ENCODE results near the gene GFOD1.
"Not testable (repeated sequence)": the region's sequence is repeated elsewhere in the genome, so short reads cannot be mapped to it uniquely, and the experiment has no call there.

Gene GFOD1

GRCh38 chr6:13511141-13511571 is 23.8 kb upstream of the GFOD1 start:
- H3K18ac ChIP-seq (ENCODE audit: low read length) = peak overlapping the region; percentile 78
- not testable (repeated sequence) for H2BK12ac ChIP-seq (ENCODE audit: low read length); H2AK5ac ChIP-seq (ENCODE audit: low read depth, low read length); H3K4me2 ChIP-seq (ENCODE audit: insufficient read depth, low read length, poor library complexity, severe bottlenecking); H3K4me1 ChIP-seq (ENCODE audit: control insufficient read depth in 2 of 2, insufficient read depth in 1 of 2, low read depth in 1 of 2, low read length in 2 of 2); H2BK5ac ChIP-seq (ENCODE audit: low read length); H2BK15ac ChIP-seq (ENCODE audit: low read length); DNase-seq (ENCODE audit: low spot score); H4K91ac ChIP-seq (ENCODE audit: low read depth, low read length, poor library complexity); H3K4ac ChIP-seq (ENCODE audit: low read length); H3K27ac ChIP-seq (replicated peaks; ENCODE audit: low read length); H3K23ac ChIP-seq (ENCODE audit: low read depth, low read length, poor library complexity); H4K8ac ChIP-seq (ENCODE audit: low read depth, low read length); H3K9me3 ChIP-seq (replicated peaks in 1 of 2; ENCODE audit: control insufficient read depth in 2 of 2, insufficient read depth in 1 of 2, low read depth in 1 of 2, low read length in 2 of 2); H3K79me1 ChIP-seq (ENCODE audit: low read depth, low read length); H3K14ac ChIP-seq (ENCODE audit: low read length); H3K4me3 ChIP-seq (ENCODE audit: low read length in 2 of 2); H3K36me3 ChIP-seq (replicated peaks in 1 of 2; ENCODE audit: control insufficient read depth in 2 of 2, insufficient read depth in 2 of 2, low read length in 2 of 2); H2BK120ac ChIP-seq (ENCODE audit: low read depth, low read length); H3K9ac ChIP-seq (ENCODE audit: low read depth, low read length, poor library complexity); H2AFZ ChIP-seq (ENCODE audit: low read length); H3K27me3 ChIP-seq (ENCODE audit: control insufficient read depth in 3 of 3, insufficient read depth in 3 of 3, low read depth in 1 of 3, low read length in 3 of 3)
- WGBS, 2 donors (ENCODE audit: extremely low coverage in 2 of 2, insufficient read length in 2 of 2, insufficient replicate concordance in 1 of 2) = no CpG with 5 or more reads among the region's 37 CpGs

- not testable (repeated sequence) for H3K4me3 ChIP-seq (ENCODE audit: low read length in 2 of 2); H3K4me1 ChIP-seq (ENCODE audit: control insufficient read depth in 2 of 2, insufficient read depth in 1 of 2, low read depth in 1 of 2, low read length in 2 of 2); H2AFZ ChIP-seq (ENCODE audit: low read length); H2AK5ac ChIP-seq (ENCODE audit: low read depth, low read length); H3K23ac ChIP-seq (ENCODE audit: low read depth, low read length, poor library complexity); H3K79me1 ChIP-seq (ENCODE audit: low read depth, low read length); H4K8ac ChIP-seq (ENCODE audit: low read depth, low read length); H3K27me3 ChIP-seq (ENCODE audit: control insufficient read depth in 3 of 3, insufficient read depth in 3 of 3, low read depth in 1 of 3, low read length in 3 of 3); H3K4ac ChIP-seq (ENCODE audit: low read length); H2BK120ac ChIP-seq (ENCODE audit: low read depth, low read length); H3K9me3 ChIP-seq (replicated peaks in 1 of 2; ENCODE audit: control insufficient read depth in 2 of 2, insufficient read depth in 1 of 2, low read depth in 1 of 2, low read length in 2 of 2); H2BK5ac ChIP-seq (ENCODE audit: low read length); H4K91ac ChIP-seq (ENCODE audit: low read depth, low read length, poor library complexity); H2BK15ac ChIP-seq (ENCODE audit: low read length); H3K27ac ChIP-seq (replicated peaks; ENCODE audit: low read length); DNase-seq (ENCODE audit: low spot score); H3K36me3 ChIP-seq (replicated peaks in 1 of 2; ENCODE audit: control insufficient read depth in 2 of 2, insufficient read depth in 2 of 2, low read length in 2 of 2); H3K9ac ChIP-seq (ENCODE audit: low read depth, low read length, poor library complexity); H3K14ac ChIP-seq (ENCODE audit: low read length); H2BK12ac ChIP-seq (ENCODE audit: low read length); H3K4me2 ChIP-seq (ENCODE audit: insufficient read depth, low read length, poor library complexity, severe bottlenecking); H3K18ac ChIP-seq (ENCODE audit: low read length)
- no CpG with 5 or more reads among the region's 1 CpG for WGBS, 2 donors (ENCODE audit: extremely low coverage in 2 of 2, insufficient read length in 2 of 2, insufficient replicate concordance in 1 of 2)
Observed at GRCh38 chr6:13510433-13510832, 23.0 kb upstream of the GFOD1 start.

GRCh38 chr6:13508711-13509705 is 21.6 kb upstream of the GFOD1 start:
- no peaks in the 10 kb centered on the region for H3K27me3 ChIP-seq (ENCODE audit: control insufficient read depth in 3 of 3, insufficient read depth in 3 of 3, low read depth in 1 of 3, low read length in 3 of 3)
- H3K4me1 ChIP-seq (ENCODE audit: control insufficient read depth in 2 of 2, insufficient read depth in 1 of 2, low read depth in 1 of 2, low read length in 2 of 2) = no peaks in the 10 kb centered on the region
- no peak overlapping the region for H2BK15ac ChIP-seq (ENCODE audit: low read length)
- H2BK5ac ChIP-seq (ENCODE audit: low read length) = no peak overlapping the region
- no peak overlapping the region for H3K18ac ChIP-seq (ENCODE audit: low read length)
- no peak overlapping the region for H3K9ac ChIP-seq (ENCODE audit: low read depth, low read length, poor library complexity)
- no peak overlapping the region for H3K4ac ChIP-seq (ENCODE audit: low read length)
- H2AFZ ChIP-seq (ENCODE audit: low read length) = no peak overlapping the region
- no peak overlapping the region for H3K4me2 ChIP-seq (ENCODE audit: insufficient read depth, low read length, poor library complexity, severe bottlenecking)
- H4K91ac ChIP-seq (ENCODE audit: low read depth, low read length, poor library complexity) = no peak overlapping the region
- no peak overlapping the region for H2AK5ac ChIP-seq (ENCODE audit: low read depth, low read length)
- no peaks in the 10 kb centered on the region for H3K9me3 ChIP-seq (replicated peaks in 1 of 2; ENCODE audit: control insufficient read depth in 2 of 2, insufficient read depth in 1 of 2, low read depth in 1 of 2, low read length in 2 of 2)
- H3K23ac ChIP-seq (ENCODE audit: low read depth, low read length, poor library complexity) = no peak overlapping the region
- no peak overlapping the region for H3K27ac ChIP-seq (replicated peaks; ENCODE audit: low read length)
- DNase-seq (ENCODE audit: low spot score) = no peak
- H3K4me3 ChIP-seq (ENCODE audit: low read length in 2 of 2) = no peak overlapping the region
- H3K36me3 ChIP-seq (replicated peaks in 1 of 2; ENCODE audit: control insufficient read depth in 2 of 2, insufficient read depth in 2 of 2, low read length in 2 of 2) = no peaks in the 10 kb centered on the region
- no CpG with 5 or more reads among the region's 13 CpGs for WGBS, 2 donors (ENCODE audit: extremely low coverage in 2 of 2, insufficient read length in 2 of 2, insufficient replicate concordance in 1 of 2)
- no peaks in the 10 kb centered on the region for H3K79me1 ChIP-seq (ENCODE audit: low read depth, low read length)
- H2BK120ac ChIP-seq (ENCODE audit: low read depth, low read length) = no peak overlapping the region
- no peak overlapping the region for H4K8ac ChIP-seq (ENCODE audit: low read depth, low read length)
- H2BK12ac ChIP-seq (ENCODE audit: low read length) = no peak overlapping the region
- no peak overlapping the region for H3K14ac ChIP-seq (ENCODE audit: low read length)

- no CpG with 5 or more reads among the region's 3 CpGs for WGBS, 2 donors (ENCODE audit: extremely low coverage in 2 of 2, insufficient read length in 2 of 2, insufficient replicate concordance in 1 of 2)
- no peaks in the 10 kb centered on the region for H3K36me3 ChIP-seq (replicated peaks in 1 of 2; ENCODE audit: control insufficient read depth in 2 of 2, insufficient read depth in 2 of 2, low read length in 2 of 2)
- H3K79me1 ChIP-seq (ENCODE audit: low read depth, low read length) = no peaks in the 10 kb centered on the region
- H3K18ac ChIP-seq (ENCODE audit: low read length) = no peak overlapping the region
- no peak overlapping the region for H3K4me2 ChIP-seq (ENCODE audit: insufficient read depth, low read length, poor library complexity, severe bottlenecking)
- no peak overlapping the region for H2BK120ac ChIP-seq (ENCODE audit: low read depth, low read length)
- H3K27ac ChIP-seq (replicated peaks; ENCODE audit: low read length) = no peak overlapping the region
- no peaks in the 10 kb centered on the region for H3K4me1 ChIP-seq (ENCODE audit: control insufficient read depth in 2 of 2, insufficient read depth in 1 of 2, low read depth in 1 of 2, low read length in 2 of 2)
- H4K91ac ChIP-seq (ENCODE audit: low read depth, low read length, poor library complexity) = no peak overlapping the region
- H3K27me3 ChIP-seq (ENCODE audit: control insufficient read depth in 3 of 3, insufficient read depth in 3 of 3, low read depth in 1 of 3, low read length in 3 of 3) = no peaks in the 10 kb centered on the region
- H2BK12ac ChIP-seq (ENCODE audit: low read length) = no peak overlapping the region
- DNase-seq (ENCODE audit: low spot score) = no peak
- H2BK5ac ChIP-seq (ENCODE audit: low read length) = no peak overlapping the region
- no peak overlapping the region for H3K14ac ChIP-seq (ENCODE audit: low read length)
- no peaks in the 10 kb centered on the region for H3K9me3 ChIP-seq (replicated peaks in 1 of 2; ENCODE audit: control insufficient read depth in 2 of 2, insufficient read depth in 1 of 2, low read depth in 1 of 2, low read length in 2 of 2)
- H3K23ac ChIP-seq (ENCODE audit: low read depth, low read length, poor library complexity) = no peak overlapping the region
- H2AK5ac ChIP-seq (ENCODE audit: low read depth, low read length) = no peak overlapping the region
- no peak overlapping the region for H3K9ac ChIP-seq (ENCODE audit: low read depth, low read length, poor library complexity)
- no peak overlapping the region for H3K4me3 ChIP-seq (ENCODE audit: low read length in 2 of 2)
- H4K8ac ChIP-seq (ENCODE audit: low read depth, low read length) = no peak overlapping the region
- H2BK15ac ChIP-seq (ENCODE audit: low read length) = no peak overlapping the region
- no peak overlapping the region for H3K4ac ChIP-seq (ENCODE audit: low read length)
- no peak overlapping the region for H2AFZ ChIP-seq (ENCODE audit: low read length)
Observed at GRCh38 chr6:13507306-13507860, 20.0 kb upstream of the GFOD1 start.

Measured in neuronal stem cell (in vitro differentiated cells).